NCI-H2227 (cell line): ENCODE results near the gene CRIP2.

Experiments
- DNase-seq: peaks from one replicate; lab custom pipeline; 2025; ENCODE audit not compliant: unreplicated experiment; lab: John Stamatoyannopoulos, UW

Gene CRIP2

GRCh38 chr14:105497671-105498429 is 23.2 kb downstream of the CRIP2 start:
- DNase-seq, result peak; percentile 29

GRCh38 chr14:105498430-105499255 is 24.0 kb downstream of the CRIP2 start:
- no peak for DNase-seq

GRCh38 chr14:105499256-105500035 is 24.8 kb downstream of the CRIP2 start:
- no peak for DNase-seq

- DNase-seq, result no peak
These were observed 25.6 kb downstream of the CRIP2 start for GRCh38 chr14:105500036-105500725.

- no peak for DNase-seq
These were observed 26.1 kb downstream of the CRIP2 start for GRCh38 chr14:105500726-105501101.

- DNase-seq, result no peak
These were observed 27.1 kb downstream of the CRIP2 start for GRCh38 chr14:105501504-105502291.

- no peak for DNase-seq
These were observed 28.1 kb downstream of the CRIP2 start for GRCh38 chr14:105502446-105503295.

GRCh38 chr14:105503296-105503640 is 28.6 kb downstream of the CRIP2 start:
- DNase-seq, result no peak

- no peak for DNase-seq
These were observed 29.5 kb downstream of the CRIP2 start for GRCh38 chr14:105503935-105504692.

- no peak for DNase-seq
These were observed 30.5 kb downstream of the CRIP2 start for GRCh38 chr14:105505101-105505500.

GRCh38 chr14:105507247-105507646 is 32.6 kb downstream of the CRIP2 start:
- no peak for DNase-seq

GRCh38 chr14:105508069-105508468 is 33.4 kb downstream of the CRIP2 start:
- DNase-seq, result no peak

GRCh38 chr14:105508601-105509000 is 34.0 kb downstream of the CRIP2 start:
- no peak for DNase-seq

GRCh38 chr14:105517096-105517495 is 42.5 kb downstream of the CRIP2 start:
- no peak for DNase-seq

GRCh38 chr14:105519946-105520698 is 45.5 kb downstream of the CRIP2 start:
- no peak for DNase-seq

- DNase-seq, result no peak
These were observed 50.7 kb downstream of the CRIP2 start for GRCh38 chr14:105525326-105525725.

- peak; percentile 54 for DNase-seq
These were observed 51.5 kb downstream of the CRIP2 start, which contains the start of gene TMEM121 for GRCh38 chr14:105525861-105526775. TSS of gene TMEM121 (plus strand) at chr14:105526583. CDS start at chr14:105528835, 2,252 bp downstream.
